ENCODE data around the gene DIP2A. TPM values are rescaled to one million over a fixed set of nuclear protein-coding genes. Genes with fewer than 3 reads are reported as not detected.
"Not testable (repeated sequence)": the region's sequence is repeated elsewhere in the genome, so short reads cannot be mapped to it uniquely, and the experiment has no call there.

The DIP2A gene
- total RNA-seq, 1 donor from 2014 or later, result 31.2 TPM

DNA sequence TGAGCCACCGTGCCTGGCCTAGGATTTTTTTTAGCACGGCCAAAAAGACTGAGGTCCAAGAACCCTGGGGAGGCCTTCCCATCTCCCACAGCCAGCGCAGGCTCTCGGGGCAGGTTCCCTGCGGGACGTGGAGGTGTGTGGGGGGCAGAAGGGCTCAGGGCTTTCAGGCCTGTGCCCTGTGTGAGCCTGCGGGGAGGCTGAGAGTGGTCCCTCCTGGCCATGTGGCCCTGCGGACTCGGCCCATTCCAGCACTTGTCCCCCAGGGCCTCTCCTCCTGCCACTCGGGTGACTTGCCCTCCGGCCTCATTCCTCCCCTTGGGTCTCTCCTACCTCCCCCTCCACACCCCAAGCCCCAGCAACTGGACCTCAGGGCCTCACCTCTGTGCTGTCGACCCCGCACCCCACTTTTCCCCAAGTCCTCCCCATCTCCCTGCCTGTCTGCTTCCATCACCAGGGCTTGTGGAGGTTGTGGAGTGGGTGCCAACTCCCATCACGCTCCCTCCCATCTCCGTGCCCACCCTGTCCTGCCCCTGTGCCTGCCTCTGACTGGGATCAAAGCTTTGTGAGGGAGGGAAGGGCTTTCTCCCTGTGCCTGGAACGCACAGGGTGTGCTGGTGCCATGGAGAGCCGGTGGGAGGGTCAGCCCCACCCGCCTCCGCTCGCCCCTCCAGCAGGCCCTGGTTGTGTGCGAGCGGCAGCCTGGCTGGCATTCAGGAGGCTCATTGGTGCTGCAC, 32.2 kb upstream of the DIP2A start:
- no peak for DNase-seq

DNA sequence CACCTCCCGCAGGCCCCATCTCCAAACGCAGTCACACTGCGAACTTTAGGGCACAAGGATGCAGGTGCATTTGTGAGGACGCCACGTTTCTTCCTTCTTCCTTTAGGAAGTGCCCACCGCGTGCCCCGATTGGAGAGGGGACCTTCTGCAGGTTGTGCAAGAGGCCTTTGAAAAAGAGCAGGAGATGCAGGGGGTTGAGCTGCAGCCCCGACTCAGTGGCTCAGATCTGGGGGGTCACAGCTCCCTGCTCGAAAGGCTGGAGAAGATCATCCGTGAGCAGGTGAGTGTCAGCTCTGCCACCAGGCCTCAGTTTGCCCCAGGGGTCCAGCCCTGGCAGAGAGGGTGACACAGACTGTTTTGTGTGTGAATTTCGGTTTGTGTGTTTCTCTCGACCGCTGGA, 31.2 kb upstream of the DIP2A start:
- no peak for DNase-seq

DNA sequence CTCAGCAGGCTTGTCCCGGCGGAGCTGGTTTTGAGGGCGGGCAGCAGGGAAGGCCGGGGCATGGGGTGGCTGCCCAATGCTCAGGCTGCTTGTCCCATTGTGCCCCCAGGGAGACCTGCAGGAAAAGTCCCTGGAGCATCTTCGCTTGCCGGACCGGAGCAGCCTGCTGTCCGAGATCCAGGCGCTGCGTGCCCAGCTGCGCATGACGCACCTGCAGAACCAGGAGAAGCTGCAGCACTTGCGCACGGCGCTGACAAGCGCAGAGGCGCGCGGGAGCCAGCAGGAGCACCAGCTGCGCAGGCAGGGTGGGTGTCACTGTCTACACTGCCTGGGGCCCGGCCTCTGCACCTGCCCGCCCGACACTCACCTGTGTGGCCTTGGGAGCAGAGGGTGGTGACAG, 30.4 kb upstream of the DIP2A start:
- DNase-seq, result no peak

DNA sequence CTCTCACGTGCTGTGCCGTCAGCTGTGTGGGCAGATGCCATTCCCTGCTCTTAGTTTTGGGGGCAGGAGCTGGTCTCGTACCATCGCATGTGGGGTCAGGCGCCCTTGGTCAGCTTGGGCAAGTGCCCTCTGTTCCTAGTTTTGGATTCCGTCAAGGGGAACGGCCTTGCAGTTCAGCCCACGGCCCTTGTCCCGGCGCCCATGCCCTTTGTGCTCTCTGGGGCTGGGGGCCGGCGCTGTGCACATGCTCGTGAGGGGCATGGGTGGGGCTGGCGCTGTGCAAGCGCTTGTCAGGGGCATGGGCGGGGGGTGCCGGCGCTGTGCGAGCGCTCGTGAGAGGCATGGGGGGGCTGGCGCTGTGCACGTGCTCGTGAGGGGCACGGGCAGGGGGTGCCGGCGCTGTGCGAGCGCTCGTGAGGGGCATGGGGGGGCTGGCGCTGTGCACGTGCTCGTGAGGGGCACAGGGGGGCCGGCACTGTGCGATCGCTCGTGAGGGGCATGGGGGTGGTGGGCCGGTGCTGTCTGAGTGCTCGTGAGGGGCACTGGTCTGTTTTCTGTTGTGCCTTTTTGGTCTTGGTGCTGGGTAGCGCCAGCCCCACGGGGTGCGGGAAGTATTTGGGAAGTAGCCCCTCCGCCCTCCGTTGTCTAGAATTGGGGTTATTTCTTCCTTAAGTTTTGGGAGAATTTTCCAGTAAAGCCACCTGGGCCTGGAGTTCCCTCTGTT, 29.5 kb upstream of the DIP2A start:
- no peak for DNase-seq

DNA sequence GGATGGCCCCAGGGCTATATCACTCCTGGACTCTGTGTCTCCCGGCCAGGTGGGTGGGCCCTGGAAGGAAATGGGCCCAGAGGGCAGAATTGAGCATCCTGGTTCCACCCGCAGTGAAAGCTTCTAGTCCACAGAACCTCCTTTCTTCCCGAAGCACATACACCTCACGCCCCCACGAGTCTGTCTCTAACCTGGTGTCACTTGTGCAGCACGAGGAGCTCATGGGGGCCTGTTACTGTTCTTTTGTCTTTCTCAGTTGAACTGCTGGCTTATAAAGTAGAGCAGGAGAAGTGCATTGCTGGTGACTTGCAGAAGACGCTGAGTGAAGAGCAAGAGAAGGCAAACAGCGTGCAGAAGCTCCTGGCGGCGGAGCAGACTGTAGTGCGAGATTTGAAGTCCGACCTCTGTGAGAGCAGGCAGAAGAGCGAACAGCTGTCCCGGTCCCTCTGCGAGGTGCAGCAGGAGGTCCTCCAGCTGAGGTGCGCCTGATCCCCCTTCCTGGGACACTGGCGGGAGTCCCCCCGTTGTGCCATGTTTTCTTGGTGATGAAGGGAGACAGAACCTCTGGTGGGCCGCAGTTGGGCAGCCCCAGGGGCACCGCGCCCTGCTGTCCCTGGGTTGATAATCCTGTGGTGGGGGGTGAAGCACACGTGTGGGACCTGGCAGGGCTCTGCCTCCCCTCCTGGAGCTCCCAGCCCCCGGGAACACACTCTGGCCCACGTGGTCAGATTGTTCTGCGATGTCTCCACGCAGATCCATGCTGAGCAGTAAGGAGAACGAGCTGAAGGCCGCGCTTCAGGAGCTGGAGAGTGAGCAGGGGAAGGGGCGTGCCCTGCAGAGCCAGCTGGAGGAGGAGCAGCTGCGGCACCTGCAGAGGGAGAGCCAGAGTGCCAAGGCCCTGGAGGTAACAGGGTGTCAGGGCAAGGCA, 28.7 kb upstream of the DIP2A start:
- DNase-seq, result no peak

DNA sequence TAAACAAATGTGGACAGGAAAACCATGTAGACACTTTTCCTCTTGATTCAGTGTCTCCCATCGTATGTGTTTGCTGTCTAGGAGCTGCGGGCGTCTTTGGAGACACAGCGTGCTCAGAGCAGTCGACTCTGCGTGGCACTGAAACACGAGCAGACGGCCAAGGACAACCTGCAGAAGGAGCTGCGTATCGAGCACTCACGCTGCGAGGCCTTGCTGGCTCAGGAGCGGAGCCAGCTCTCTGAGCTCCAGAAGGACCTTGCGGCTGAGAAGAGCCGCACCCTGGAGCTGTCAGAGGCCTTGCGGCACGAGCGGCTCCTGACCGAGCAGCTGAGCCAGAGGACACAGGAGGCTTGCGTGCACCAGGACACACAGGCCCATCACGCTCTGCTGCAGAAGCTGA, 27.2 kb upstream of the DIP2A start:
- DNase-seq, result no peak

DNA sequence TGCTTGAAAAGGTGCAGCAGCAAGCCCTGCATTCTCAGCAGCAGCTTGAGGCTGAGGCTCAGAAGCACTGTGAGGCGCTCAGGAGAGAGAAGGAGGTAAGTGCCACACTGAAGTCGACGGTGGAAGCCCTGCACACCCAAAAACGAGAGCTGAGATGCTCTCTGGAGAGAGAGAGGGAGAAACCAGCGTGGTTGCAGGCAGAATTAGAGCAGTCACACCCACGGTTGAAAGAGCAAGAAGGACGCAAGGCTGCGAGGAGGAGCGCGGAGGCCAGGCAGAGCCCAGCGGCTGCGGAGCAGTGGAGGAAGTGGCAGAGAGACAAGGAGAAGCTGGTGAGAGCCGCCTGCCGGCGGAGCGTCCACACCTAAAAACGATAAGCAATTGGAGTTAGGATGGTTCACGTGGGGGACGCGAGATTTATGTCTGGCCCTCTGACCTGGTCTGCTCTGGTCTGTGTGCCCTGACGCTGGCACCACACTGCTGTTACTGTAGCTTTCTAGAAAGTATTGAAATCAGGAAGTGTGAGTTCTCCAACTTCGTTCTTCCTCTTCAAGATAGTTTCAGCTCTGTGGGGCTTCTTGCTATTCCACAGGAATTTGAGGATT, 26.7 kb upstream of the DIP2A start:
- no peak for DNase-seq

DNA sequence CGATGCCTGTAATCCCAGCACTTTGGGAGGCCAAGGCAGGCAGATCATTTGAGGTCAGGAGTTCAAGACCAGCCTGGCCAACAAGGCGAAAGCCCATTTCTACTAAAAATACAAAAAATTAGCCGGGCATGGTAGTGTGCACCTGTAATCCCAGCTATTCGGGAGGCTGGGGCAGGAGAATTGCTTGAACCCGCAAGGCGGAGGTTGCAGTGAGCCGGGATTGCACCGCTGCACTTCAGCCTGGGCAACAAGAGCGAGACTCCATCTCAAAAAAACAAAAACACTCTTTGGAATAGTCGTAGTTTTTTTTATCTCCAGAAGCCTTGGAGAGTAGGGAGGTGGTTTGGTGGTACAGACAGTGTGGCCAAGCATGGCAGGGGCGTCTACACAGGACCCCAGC, 25.6 kb upstream of the DIP2A start:
- not testable (repeated sequence) for DNase-seq

DNA sequence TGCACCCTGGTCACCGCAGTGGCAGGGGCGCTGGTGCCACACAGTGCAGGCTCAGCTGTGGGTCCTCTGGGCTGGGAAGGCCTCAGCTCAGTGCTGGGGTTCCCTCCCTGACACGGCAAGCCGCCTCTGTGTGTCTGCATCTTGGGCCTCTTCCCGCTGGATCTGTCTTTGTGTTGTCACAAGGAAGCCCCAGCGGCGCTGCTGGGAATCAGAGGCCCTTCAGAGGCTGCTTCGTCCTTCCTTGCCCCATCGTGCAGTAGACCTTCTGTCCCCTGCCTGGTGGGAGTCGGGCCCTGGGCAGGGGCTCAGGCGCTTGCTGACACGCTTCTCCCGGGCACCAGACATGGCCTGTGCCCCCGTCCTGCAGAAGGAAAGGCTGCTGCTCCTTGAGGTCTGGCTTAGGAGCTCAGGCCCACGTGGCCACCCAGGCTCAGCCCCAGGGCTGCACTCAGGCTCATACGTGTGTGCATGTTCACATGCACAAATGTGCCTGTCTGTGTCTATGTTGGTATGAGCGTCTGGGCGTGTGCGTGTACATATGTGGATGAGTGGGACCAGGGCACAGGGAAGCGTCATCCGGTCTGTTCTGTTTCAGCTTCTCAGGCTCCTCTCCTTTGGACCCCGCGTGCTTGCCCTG, 24.3 kb upstream of the DIP2A start:
- DNase-seq, result no peak

DNA sequence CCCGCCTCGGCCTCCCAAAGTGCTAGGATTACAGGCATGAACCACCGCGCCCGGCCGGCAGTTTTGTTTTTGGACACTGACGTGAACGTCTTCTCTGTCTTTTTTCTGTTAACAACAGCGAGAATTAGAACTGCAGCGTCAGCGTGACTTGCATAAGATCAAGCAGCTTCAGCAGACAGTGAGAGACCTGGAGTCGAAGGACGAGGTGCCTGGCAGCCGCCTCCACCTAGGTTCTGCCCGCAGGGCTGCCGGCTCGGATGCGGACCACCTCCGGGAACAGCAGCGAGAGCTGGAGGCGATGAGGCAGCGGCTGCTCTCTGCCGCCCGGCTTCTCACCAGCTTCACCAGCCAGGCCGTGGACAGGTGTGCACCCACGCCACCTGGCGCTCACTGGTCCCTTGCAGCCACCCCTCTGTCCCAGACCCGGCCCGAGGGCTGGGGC, 22.9 kb upstream of the DIP2A start:
- no peak for DNase-seq

DNA sequence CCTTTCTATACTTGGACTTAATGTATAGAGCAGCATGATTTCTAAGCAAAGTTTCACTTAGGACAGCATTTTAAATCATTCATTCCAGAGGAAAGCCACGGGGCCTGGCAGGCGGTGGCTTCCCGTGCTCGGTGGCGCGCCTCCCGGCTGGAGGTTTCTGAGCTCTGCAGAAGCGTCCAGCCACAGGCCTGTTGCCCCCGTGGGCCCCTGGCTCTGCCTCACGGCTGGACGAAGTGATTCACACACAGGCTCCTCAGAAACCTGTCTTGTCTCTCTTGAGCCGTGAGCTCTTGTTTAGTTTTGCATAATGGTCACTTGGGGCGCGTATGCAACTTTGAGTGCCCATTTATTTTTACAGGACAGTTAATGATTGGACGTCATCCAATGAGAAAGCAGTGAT, 22.1 kb upstream of the DIP2A start:
- DNase-seq, result no peak

DNA sequence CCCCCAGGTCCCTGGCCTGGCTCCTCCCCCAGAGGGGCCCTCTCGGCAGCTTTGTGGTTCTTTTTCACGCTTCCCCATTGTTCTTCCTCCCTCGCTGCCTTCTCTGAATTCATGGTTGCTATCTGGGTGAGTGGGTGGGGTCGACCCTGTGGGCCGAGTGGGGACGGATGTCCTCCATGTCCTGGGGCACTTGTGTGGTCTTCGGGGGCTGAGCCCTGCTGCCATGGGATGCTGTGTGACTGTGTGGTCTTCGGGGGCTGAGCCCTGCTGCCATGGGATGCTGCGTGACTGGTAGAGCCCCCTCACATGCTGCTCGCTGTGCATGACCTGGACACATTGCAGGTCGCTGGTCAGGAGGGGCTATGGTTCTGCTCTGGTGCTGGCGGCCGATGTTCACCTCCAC, 21.6 kb upstream of the DIP2A start:
- no peak for DNase-seq

DNA sequence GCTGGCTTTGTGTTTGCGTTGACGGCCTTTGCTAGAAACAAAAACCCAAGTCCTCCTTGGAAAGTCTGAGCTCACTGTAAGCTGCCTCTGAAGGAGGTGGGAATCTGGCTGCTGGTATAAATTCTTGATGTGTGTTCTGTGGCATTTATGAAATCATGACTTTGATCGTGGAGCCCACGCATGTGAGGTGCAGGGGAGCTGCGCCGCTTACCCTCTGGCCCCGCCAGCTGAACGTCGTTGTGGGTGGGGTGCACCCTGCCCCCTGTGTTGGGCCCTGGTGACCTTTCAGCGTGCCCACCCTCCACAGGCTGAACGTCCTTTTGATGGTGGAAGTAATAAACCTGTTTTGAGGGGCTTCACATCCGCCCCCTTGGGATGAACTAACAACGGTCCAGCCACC, 21.2 kb upstream of the DIP2A start:
- DNase-seq, result no peak

DNA sequence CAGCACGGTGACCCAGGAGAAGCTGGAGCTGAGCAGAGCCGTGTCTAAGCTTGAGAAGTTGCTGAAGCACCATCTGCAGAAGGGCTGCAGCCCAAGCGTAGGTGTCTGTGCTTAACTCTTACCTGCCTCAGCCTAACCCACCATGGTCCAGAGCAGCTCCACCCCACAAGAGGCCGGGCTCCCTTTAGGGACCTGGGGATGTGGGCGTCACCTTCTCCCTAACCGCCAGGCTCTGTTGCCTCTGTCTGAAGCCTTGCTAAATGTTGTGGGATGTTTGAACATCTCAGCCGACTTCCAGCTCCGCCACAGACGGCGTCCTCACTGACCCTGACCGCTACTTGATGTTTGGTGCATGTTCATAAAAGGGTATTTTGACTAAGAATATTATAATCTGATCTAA, 20.4 kb upstream of the DIP2A start:
- DNase-seq, result no peak

DNA sequence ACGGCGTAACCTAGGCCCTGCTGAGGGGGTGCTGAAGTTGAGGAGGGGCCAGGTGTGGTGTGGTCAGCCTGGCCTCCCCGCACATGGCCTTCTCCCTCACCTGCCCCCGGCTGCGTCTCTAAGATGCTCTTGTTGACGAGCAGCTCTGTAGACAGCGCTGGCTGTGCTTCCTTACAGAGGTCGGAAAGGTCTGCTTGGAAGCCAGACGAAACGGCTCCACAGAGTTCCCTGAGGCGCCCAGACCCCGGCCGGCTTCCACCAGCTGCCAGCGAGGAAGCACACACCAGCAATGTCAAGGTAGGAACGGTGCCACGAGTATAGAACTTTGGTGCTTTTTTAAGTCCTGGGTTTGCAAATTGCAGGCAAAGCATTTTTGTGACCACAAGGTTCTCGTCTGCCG, 18.8 kb upstream of the DIP2A start:
- no peak for DNase-seq

DNA sequence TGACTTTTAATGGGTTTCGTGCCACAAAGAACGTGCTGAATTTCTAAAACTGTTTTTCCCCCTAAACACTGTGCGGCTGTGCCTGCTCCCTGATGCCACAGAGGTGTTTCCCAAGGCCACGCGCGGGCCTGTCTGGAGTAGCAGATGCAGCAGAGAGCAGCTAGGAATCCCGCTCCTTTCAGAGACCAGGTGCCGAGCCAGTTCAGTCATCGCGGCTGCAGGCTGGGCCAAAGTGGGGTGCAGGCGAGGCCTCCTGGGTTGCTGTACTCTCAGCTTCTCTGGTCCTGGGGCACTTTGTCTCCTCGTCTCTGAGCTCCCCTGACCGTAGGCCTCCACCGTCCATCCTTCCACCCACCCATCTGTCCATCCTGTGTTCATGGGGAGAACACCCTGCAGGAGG, 17.4 kb upstream of the DIP2A start:
- DNase-seq, result no peak

DNA sequence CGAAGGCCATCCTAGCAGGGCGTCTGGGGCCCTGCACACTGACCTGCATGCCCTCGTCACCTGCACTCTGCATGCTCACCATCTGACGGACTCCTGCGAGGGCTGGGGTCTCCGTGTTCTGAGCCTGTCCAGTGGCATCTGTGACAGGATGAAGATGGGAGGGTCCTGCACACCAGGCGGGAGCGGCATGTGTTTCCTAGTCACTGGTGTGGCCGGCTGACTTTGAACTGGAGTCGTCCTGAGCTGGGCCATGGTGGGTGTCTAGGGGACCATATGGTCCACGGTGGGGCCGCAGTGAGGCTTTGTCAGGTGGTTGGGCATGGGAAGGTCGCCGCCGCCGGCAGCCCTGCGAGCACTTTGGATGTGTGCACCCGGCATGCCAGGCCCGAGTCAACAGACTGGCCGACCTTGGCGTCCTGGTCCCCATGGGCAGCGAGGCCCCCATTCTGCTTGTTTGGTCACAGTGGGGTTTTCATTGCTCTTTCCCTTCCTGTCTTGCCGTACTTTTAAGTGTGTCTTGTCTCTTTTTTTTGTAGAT, 16.7 kb upstream of the DIP2A start:
- no peak for DNase-seq

DNA sequence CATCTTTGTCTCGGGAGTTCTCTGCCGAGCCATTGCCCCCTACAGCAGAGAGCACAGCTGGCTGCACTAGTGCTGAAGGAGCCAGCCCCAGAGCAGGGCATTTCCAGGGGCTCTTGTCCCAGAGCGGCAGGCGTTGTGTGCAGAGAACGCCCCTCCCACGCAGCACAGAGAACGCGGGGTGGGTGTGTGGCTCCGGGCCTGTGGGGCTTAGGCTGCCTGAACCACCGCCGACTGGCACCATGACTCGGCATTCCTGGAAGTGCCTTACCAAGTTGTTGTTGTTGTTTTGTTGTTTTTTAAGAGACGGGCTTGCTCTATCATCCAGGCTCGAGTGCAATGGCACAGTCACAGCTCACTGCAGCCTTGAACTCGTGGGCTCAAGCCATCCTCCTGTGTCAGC, 15.8 kb upstream of the DIP2A start:
- no peak for DNase-seq

DNA sequence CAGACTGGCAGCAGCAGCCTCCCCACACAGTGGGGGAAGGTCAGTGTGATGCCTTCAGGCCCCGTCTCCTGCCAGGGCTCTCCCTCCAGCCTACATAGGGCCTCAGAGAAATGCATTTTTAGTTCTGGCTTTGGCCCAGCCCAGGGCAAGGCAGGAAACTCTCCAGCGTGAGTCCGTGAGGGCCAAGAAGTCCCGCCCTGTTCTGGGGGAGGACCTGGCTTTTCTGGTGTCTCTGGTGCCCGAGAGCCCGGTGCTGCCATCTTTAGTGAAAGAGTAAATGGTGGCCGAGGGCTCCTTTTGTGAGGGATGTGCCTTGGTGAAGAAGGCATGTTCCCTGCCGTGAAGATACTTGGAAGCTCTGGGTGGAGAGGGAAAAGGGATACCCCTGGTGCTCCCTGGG, 14.8 kb upstream of the DIP2A start:
- DNase-seq, result no peak

DNA sequence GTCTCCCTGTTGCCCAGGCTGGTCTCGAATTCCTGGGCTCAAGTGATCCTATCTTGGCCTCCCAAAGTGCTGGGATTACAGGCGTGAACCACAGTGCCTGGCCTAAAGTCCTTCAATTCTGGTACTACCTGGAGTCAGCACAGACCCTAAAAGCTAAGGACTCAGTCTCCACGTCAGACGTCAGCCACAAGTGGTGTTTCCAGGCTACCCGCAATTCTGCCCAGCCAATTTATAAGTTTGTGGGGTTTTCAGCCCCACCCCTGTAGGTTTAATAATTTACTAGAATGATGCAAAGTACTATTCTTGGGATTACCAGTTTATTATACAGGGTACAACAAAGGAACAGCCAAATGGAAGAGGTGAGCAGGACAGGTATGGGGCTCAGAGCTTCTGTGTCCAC, 10.6 kb upstream of the DIP2A start:
- DNase-seq, result no peak

DNA sequence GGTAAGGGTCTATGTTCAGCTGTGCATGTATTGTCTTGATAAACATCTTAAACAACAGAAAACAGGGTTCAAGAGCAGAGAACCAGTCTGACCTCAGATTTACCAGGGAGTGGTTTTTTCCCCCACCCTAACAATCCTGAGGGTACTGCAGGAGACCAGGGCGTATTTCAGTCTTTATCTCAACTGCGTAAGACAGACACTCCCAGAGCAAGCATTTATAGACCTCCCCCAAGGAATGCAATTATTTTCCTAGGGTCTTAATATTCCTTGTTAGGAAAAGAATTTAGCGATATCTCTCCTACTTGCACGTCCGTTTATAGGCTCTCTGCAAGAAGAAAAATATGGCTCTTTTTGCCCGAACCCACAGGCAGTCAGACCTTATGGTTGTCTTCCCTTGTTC, 9.8 kb upstream of the DIP2A start:
- DNase-seq, result not testable (repeated sequence)

DNA sequence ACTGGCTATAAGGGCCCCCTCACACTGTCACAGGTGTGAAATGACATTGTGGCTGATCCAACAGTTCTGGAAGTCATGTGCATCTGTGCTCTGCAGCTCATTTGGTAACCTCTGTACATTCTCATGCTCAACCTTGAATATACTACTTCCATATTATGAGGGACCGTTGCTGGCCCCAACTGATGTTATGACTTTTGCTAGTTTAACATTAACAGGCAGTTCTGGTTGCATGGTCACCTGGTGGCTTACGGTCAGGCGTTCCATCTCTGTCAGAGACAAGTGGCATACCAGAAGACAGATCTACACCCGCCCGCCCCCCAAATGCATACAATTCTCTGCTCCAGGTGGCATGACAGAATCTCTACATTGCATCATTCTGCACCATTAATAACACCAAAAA, 6.0 kb upstream of the DIP2A start:
- DNase-seq, result no peak

All from skin of body (tissue), 2 donors.